HEK293 (cell line): ENCODE measurements around the gene USP24.

Source experiments
- CTCF ChIA-PET: fragments of 350-600 bp; formaldehyde crosslinking; extraction: SDS; loops from one replicate; lab custom pipeline; 2021; ENCODE audit warnings: antibody characterized with exemption; lab: Yijun Ruan, JAX
- POLR2A ChIA-PET: fragments of 300-600 bp; formaldehyde crosslinking; extraction: SDS; loops from one replicate; lab custom pipeline; 2020; ENCODE audit warnings: antibody characterized with exemption, inconsistent platforms; lab: Yijun Ruan, JAX
- H3K27ac ChIP-seq: fragments of 200-500 bp; sonication (Bioruptor generic); 2 replicates; pipeline ENCODE4 v1.5.1; 2014; ENCODE audit warnings: low read depth, low read length, control low read depth, inconsistent platforms; ENCODE audit errors: extremely low read depth
- H3K36me3 ChIP-seq, 2 experiments: fragments of 200-500 bp in 1 of 2; sonication (Bioruptor generic) in 1 of 2; 1 replicate in 1 of 2; 2 replicates in 1 of 2; pipeline ENCODE4 v1.5.1; 2014 to 2017; ENCODE audit warnings: inconsistent platforms in 2 of 2, low read length in 2 of 2; ENCODE audit not compliant: control insufficient read depth in 2 of 2, insufficient read depth in 1 of 2
- H3K4me1 ChIP-seq: fragments of 200-500 bp; sonication (Bioruptor generic); 2 replicates; pipeline ENCODE4 v1.5.1; 2014; ENCODE audit warnings: mild to moderate bottlenecking, low read length, inconsistent platforms; ENCODE audit not compliant: control insufficient read depth, insufficient read depth
- H3K4me3 ChIP-seq: 2 replicates; pipeline ENCODE4 v1.5.1; 2011; ENCODE audit warnings: low read depth, mild to moderate bottlenecking, control low read depth, low read length, moderate library complexity
- H3K9me3 ChIP-seq: fragments of 200-500 bp; sonication (Bioruptor generic); 2 replicates; pipeline ENCODE4 v1.5.1; 2014; ENCODE audit warnings: low read depth, low read length, inconsistent platforms; ENCODE audit not compliant: control insufficient read depth, insufficient read depth
- PRDM1 ChIP-seq: fragments of 450-650 bp; formaldehyde crosslinking; IDR thresholded peaks from 2 replicates; pipeline ENCODE4; 2016; ENCODE audit warnings: missing biosample characterization, missing genetic modification characterization
- RBAK ChIP-seq: fragments of 450-650 bp; formaldehyde crosslinking; IDR thresholded peaks from 2 replicates; pipeline ENCODE4 v1.5.1; 2016; ENCODE audit warnings: missing biosample characterization, missing genetic modification characterization
- ZFP41 ChIP-seq: fragments of 450-650 bp; formaldehyde crosslinking; IDR thresholded peaks from 2 replicates; pipeline ENCODE4 v1.5.1; 2016; ENCODE audit warnings: missing biosample characterization, missing genetic modification characterization, borderline replicate concordance
- ZNF146 ChIP-seq: fragments of 450-650 bp; formaldehyde crosslinking; IDR thresholded peaks from 2 replicates; pipeline ENCODE4 v1.5.1; 2016; ENCODE audit warnings: missing biosample characterization, missing genetic modification characterization
- ZNF16 ChIP-seq: fragments of 450-650 bp; formaldehyde crosslinking; IDR thresholded peaks from 2 replicates; pipeline ENCODE4 v1.5.1; 2016; ENCODE audit warnings: low read depth, missing biosample characterization, missing genetic modification characterization
- ZNF211 ChIP-seq: fragments of 450-650 bp; formaldehyde crosslinking; IDR thresholded peaks from 2 replicates; pipeline ENCODE4 v1.5.1; 2016; ENCODE audit warnings: low read depth, missing biosample characterization, missing genetic modification characterization
- ZNF223 ChIP-seq: fragments of 450-650 bp; formaldehyde crosslinking; IDR thresholded peaks from 2 replicates; pipeline ENCODE4 v1.5.1; 2016; ENCODE audit warnings: missing biosample characterization, missing genetic modification characterization
- ZNF37A ChIP-seq: fragments of 450-650 bp; IDR thresholded peaks from 2 replicates; pipeline ENCODE4 v1.5.1; 2018; ENCODE audit warnings: missing biosample characterization, missing genetic modification characterization
- ZNF433 ChIP-seq: fragments of 450-650 bp; formaldehyde crosslinking; IDR thresholded peaks from 2 replicates; pipeline ENCODE4 v1.5.1; 2016; ENCODE audit warnings: missing biosample characterization, missing genetic modification characterization, low read depth
- ZNF585B ChIP-seq: fragments of 450-650 bp; formaldehyde crosslinking; IDR thresholded peaks from 2 replicates; pipeline ENCODE4 v1.5.1; 2016; ENCODE audit warnings: missing biosample characterization, missing genetic modification characterization
- ZXDB ChIP-seq: fragments of 450-650 bp; formaldehyde crosslinking; IDR thresholded peaks from 2 replicates; pipeline ENCODE4 v1.5.1; 2016; ENCODE audit warnings: missing biosample characterization, missing genetic modification characterization
- TF ChIP-seq, protein P1 (sequence below): fragments of 450-650 bp; formaldehyde crosslinking; optimal IDR thresholded peaks from 2 replicates; pipeline ENCODE3; 2016; ENCODE audit warnings: missing biosample characterization, mild to moderate bottlenecking, missing genetic modification characterization
- TF ChIP-seq, protein P2 (sequence below): fragments of 450-650 bp; formaldehyde crosslinking; IDR thresholded peaks from 2 replicates; pipeline ENCODE4 v1.5.1; 2016; ENCODE audit warnings: missing biosample characterization, missing genetic modification characterization, borderline replicate concordance
- TF ChIP-seq, protein P3 (sequence below): fragments of 450-650 bp; formaldehyde crosslinking; IDR thresholded peaks from 2 replicates; pipeline ENCODE4 v1.5.1; 2017; ENCODE audit warnings: missing biosample characterization, mild to moderate bottlenecking, missing genetic modification characterization, moderate library complexity
- TF ChIP-seq, protein P4 (sequence below): fragments of 450-650 bp; formaldehyde crosslinking; IDR thresholded peaks from 2 replicates; pipeline ENCODE4 v1.5.1; 2016; ENCODE audit warnings: missing biosample characterization, missing genetic modification characterization, low read depth
- TF ChIP-seq, protein P5 (sequence below): fragments of 450-650 bp; formaldehyde crosslinking; IDR thresholded peaks from 2 replicates; pipeline ENCODE4 v1.5.1; 2016; ENCODE audit warnings: missing biosample characterization, missing genetic modification characterization
- TF ChIP-seq, protein P6 (sequence below): fragments of 450-650 bp; formaldehyde crosslinking; IDR thresholded peaks from 2 replicates; pipeline ENCODE4 v1.5.1; 2016; ENCODE audit warnings: missing biosample characterization, missing genetic modification characterization
- TF ChIP-seq, protein P7 (sequence below): fragments of 450-650 bp; formaldehyde crosslinking; conservative IDR thresholded peaks from 2 replicates; pipeline ENCODE4 v1.5.1; 2016; ENCODE audit warnings: low read depth, missing biosample characterization, missing genetic modification characterization
- TF ChIP-seq, protein P8 (sequence below): fragments of 450-650 bp; formaldehyde crosslinking; IDR thresholded peaks from 2 replicates; pipeline ENCODE4 v1.5.1; 2016; ENCODE audit warnings: missing biosample characterization, missing genetic modification characterization, borderline replicate concordance

The USP24 gene

DNA sequence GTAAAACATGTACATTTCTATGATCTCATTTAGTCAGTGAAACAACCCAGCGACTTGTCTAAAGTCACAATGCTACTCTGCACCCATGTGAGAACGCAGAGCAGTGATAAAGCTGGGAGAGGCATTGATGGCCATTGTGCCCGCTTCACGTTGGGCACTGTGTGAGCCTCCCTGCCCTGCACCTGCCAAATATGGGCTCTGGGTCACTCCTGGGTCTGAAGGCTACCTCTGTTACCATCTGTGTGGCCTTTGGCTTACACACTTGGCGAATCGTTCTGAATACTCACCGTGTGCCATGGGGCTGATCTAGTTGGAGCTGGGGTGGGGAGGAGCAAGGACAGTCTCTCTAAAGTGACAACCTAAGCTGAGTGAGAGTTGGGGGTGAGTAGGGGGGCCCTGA, 145.9 kb downstream of the USP24 start:
- H3K9me3 ChIP-seq = no peaks in the 10 kb centered on the region
- ChIA-PET POLR2A (no interaction called here), CTCF (interaction anchor here (1.2 kb wide), 1 partner anchor 211 kb away, joined by 3 read pairs; no protein-coding TSS in a partner anchor)
- no peak overlapping the region for H3K4me3 ChIP-seq
- H3K4me1 ChIP-seq = no peaks in the 10 kb centered on the region
- peaks cover 17 to 78% of the 10 kb centered on the region in 2 experiments for H3K36me3 ChIP-seq
- H3K27ac ChIP-seq = no peak overlapping the region
- TF ChIP-seq ZNF146 (tag by site-specific recombination) (no peak), ZNF211 (tag by site-specific recombination) (no peak), RBAK (tag by site-specific recombination) (no peak), ZNF37A (tag by site-specific recombination) (no peak), ZNF223 (tag by site-specific recombination) (no peak), PRDM1 (tag by site-specific recombination) (no peak), ZXDB (no peak), ZNF585B (no peak), ZFP41 (tag by site-specific recombination) (no peak), ZNF433 (tag by site-specific recombination) (no peak), ZNF16 (no peak)
- TF ChIP-seq, protein P1, sequence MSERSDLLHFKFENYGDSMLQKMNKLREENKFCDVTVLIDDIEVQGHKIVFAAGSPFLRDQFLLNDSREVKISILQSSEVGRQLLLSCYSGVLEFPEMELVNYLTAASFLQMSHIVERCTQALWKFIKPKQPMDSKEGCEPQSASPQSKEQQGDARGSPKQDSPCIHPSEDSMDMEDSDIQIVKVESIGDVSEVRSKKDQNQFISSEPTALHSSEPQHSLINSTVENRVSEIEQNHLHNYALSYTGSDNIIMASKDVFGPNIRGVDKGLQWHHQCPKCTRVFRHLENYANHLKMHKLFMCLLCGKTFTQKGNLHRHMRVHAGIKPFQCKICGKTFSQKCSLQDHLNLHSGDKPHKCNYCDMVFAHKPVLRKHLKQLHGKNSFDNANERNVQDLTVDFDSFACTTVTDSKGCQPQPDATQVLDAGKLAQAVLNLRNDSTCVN (tag by site-specific recombination) = no peak
- TF ChIP-seq, protein P2, sequence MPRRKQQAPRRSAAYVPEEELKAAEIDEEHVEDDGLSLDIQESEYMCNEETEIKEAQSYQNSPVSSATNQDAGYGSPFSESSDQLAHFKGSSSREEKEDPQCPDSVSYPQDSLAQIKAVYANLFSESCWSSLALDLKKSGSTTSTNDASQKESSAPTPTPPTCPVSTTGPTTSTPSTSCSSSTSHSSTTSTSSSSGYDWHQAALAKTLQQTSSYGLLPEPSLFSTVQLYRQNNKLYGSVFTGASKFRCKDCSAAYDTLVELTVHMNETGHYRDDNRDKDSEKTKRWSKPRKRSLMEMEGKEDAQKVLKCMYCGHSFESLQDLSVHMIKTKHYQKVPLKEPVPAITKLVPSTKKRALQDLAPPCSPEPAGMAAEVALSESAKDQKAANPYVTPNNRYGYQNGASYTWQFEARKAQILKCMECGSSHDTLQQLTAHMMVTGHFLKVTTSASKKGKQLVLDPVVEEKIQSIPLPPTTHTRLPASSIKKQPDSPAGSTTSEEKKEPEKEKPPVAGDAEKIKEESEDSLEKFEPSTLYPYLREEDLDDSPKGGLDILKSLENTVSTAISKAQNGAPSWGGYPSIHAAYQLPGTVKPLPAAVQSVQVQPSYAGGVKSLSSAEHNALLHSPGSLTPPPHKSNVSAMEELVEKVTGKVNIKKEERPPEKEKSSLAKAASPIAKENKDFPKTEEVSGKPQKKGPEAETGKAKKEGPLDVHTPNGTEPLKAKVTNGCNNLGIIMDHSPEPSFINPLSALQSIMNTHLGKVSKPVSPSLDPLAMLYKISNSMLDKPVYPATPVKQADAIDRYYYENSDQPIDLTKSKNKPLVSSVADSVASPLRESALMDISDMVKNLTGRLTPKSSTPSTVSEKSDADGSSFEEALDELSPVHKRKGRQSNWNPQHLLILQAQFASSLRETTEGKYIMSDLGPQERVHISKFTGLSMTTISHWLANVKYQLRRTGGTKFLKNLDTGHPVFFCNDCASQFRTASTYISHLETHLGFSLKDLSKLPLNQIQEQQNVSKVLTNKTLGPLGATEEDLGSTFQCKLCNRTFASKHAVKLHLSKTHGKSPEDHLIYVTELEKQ = no peak
- TF ChIP-seq, protein P3, sequence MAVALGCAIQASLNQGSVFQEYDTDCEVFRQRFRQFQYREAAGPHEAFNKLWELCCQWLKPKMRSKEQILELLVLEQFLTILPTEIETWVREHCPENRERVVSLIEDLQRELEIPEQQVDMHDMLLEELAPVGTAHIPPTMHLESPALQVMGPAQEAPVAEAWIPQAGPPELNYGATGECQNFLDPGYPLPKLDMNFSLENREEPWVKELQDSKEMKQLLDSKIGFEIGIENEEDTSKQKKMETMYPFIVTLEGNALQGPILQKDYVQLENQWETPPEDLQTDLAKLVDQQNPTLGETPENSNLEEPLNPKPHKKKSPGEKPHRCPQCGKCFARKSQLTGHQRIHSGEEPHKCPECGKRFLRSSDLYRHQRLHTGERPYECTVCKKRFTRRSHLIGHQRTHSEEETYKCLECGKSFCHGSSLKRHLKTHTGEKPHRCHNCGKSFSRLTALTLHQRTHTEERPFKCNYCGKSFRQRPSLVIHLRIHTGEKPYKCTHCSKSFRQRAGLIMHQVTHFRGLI (tag by site-specific recombination) = no peak
- TF ChIP-seq, protein P4, sequence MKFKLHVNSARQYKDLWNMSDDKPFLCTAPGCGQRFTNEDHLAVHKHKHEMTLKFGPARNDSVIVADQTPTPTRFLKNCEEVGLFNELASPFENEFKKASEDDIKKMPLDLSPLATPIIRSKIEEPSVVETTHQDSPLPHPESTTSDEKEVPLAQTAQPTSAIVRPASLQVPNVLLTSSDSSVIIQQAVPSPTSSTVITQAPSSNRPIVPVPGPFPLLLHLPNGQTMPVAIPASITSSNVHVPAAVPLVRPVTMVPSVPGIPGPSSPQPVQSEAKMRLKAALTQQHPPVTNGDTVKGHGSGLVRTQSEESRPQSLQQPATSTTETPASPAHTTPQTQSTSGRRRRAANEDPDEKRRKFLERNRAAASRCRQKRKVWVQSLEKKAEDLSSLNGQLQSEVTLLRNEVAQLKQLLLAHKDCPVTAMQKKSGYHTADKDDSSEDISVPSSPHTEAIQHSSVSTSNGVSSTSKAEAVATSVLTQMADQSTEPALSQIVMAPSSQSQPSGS (tag by site-specific recombination) = no peak
- TF ChIP-seq, protein P5, sequence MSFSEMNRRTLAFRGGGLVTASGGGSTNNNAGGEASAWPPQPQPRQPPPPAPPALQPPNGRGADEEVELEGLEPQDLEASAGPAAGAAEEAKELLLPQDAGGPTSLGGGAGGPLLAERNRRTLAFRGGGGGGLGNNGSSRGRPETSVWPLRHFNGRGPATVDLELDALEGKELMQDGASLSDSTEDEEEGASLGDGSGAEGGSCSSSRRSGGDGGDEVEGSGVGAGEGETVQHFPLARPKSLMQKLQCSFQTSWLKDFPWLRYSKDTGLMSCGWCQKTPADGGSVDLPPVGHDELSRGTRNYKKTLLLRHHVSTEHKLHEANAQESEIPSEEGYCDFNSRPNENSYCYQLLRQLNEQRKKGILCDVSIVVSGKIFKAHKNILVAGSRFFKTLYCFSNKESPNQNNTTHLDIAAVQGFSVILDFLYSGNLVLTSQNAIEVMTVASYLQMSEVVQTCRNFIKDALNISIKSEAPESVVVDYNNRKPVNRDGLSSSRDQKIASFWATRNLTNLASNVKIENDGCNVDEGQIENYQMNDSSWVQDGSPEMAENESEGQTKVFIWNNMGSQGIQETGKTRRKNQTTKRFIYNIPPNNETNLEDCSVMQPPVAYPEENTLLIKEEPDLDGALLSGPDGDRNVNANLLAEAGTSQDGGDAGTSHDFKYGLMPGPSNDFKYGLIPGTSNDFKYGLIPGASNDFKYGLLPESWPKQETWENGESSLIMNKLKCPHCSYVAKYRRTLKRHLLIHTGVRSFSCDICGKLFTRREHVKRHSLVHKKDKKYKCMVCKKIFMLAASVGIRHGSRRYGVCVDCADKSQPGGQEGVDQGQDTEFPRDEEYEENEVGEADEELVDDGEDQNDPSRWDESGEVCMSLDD (tag by site-specific recombination) = no peak
- TF ChIP-seq, protein P6, sequence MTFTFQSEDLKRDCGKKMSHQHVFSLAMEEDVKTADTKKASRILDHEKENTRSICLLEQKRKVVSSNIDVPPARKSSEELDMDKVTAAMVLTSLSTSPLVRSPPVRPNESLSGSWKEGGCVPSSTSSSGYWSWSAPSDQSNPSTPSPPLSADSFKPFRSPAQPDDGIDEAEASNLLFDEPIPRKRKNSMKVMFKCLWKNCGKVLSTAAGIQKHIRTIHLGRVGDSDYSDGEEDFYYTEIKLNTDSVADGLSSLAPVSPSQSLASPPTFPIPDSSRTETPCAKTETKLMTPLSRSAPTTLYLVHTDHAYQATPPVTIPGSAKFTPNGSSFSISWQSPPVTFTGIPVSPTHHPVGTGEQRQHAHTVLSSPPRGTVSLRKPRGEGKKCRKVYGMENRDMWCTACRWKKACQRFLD (tag by site-specific recombination) = no peak
- TF ChIP-seq, protein P7, sequence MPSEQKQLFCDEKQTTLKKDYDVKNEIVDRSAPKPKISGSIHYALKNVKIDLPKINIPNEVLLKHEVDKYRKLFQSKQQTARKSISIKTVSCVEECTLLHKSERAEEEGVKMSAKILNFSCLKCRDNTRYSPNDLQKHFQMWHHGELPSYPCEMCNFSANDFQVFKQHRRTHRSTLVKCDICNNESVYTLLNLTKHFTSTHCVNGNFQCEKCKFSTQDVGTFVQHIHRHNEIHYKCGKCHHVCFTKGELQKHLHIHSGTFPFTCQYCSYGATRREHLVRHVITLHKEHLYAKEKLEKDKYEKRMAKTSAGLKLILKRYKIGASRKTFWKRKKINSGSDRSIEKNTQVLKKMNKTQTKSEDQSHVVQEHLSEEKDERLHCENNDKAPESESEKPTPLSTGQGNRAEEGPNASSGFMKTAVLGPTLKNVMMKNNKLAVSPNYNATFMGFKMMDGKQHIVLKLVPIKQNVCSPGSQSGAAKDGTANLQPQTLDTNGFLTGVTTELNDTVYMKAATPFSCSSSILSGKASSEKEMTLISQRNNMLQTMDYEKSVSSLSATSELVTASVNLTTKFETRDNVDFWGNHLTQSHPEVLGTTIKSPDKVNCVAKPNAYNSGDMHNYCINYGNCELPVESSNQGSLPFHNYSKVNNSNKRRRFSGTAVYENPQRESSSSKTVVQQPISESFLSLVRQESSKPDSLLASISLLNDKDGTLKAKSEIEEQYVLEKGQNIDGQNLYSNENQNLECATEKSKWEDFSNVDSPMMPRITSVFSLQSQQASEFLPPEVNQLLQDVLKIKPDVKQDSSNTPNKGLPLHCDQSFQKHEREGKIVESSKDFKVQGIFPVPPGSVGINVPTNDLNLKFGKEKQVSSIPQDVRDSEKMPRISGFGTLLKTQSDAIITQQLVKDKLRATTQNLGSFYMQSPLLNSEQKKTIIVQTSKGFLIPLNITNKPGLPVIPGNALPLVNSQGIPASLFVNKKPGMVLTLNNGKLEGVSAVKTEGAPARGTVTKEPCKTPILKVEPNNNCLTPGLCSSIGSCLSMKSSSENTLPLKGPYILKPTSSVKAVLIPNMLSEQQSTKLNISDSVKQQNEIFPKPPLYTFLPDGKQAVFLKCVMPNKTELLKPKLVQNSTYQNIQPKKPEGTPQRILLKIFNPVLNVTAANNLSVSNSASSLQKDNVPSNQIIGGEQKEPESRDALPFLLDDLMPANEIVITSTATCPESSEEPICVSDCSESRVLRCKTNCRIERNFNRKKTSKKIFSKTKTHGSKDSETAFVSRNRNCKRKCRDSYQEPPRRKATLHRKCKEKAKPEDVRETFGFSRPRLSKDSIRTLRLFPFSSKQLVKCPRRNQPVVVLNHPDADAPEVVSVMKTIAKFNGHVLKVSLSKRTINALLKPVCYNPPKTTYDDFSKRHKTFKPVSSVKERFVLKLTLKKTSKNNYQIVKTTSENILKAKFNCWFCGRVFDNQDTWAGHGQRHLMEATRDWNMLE (tag by site-specific recombination) = no peak
- TF ChIP-seq, protein P8, sequence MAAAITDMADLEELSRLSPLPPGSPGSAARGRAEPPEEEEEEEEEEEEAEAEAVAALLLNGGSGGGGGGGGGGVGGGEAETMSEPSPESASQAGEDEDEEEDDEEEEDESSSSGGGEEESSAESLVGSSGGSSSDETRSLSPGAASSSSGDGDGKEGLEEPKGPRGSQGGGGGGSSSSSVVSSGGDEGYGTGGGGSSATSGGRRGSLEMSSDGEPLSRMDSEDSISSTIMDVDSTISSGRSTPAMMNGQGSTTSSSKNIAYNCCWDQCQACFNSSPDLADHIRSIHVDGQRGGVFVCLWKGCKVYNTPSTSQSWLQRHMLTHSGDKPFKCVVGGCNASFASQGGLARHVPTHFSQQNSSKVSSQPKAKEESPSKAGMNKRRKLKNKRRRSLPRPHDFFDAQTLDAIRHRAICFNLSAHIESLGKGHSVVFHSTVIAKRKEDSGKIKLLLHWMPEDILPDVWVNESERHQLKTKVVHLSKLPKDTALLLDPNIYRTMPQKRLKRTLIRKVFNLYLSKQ (tag by site-specific recombination) = no peak
